Measurements from ENCODE around the gene ZNF524. TPM values are rescaled to one million over a fixed set of nuclear protein-coding genes. Genes with fewer than 3 reads are reported as not detected.
A peak's percentile ranks its signal among the peaks of the same experiment; 100 is the strongest.

The ZNF524 gene
- total RNA-seq, 1 experiment from 2014 or later: 26.4 TPM

GRCh38 chr19:55650126-55650557 is 50.1 kb downstream of the ZNF524 start:
- DNase-seq (ENCODE audit: low read depth, low spot score): no peak
- Histone ChIP-seq H3K4me1 (ENCODE audit: control insufficient read depth, insufficient read depth, low read length) (peaks cover 26% of the 10 kb centered on the region), H3K9me3 (ENCODE audit: control insufficient read depth, insufficient read depth, low read depth, low read length) (no peaks in the 10 kb centered on the region), H3K36me3 (ENCODE audit: control insufficient read depth, insufficient read depth, low read length) (peaks cover 4% of the 10 kb centered on the region; the same call in 1 of the 2 replicates), H3K27me3 (ENCODE audit: control insufficient read depth, insufficient read depth, low read length) (no peaks in the 10 kb centered on the region), H3K4me3 (ENCODE audit: low read depth in 2 of 2, low read length in 2 of 2) (no peak overlapping the region), H3K27ac (ENCODE audit: low read length) (peak overlapping the region; percentile 12; the same call in 1 of the 2 replicates)
- in situ Hi-C loops (cut with HindIII; ENCODE audit: low pct_unique_long_range_greater_than_20kb, low sequenced_read_pairs) (no loop called here), intact Hi-C loops (cut with micrococcal nuclease; ENCODE audit: unreplicated experiment) (no loop called here)
- ChIA-PET POLR2A (no interaction called here), CTCF (no interaction called here)
- no TSS peak for BruUV-seq (replicated peaks)
- ATAC-seq: no peak
- TF ChIP-seq CTCF (IDR thresholded peaks at IDR 0.05) (no peak), SIN3A (IDR thresholded peaks at IDR 0.05; ENCODE audit: borderline replicate concordance, insufficient read depth, low read depth, low read length) (no peak), POLR2AphosphoS5 (IDR thresholded peaks at IDR 0.05; ENCODE audit: low read depth, low read length) (no peak)

- Histone ChIP-seq H3K27me3 (ENCODE audit: control insufficient read depth, insufficient read depth, low read length) (no peaks in the 10 kb centered on the region), H3K4me3 (ENCODE audit: low read depth in 2 of 2, low read length in 2 of 2) (no peak overlapping the region), H3K36me3 (ENCODE audit: control insufficient read depth, insufficient read depth, low read length) (peaks cover 5% of the 10 kb centered on the region; the same call in 1 of the 2 replicates), H3K4me1 (ENCODE audit: control insufficient read depth, insufficient read depth, low read length) (peaks cover 20% of the 10 kb centered on the region), H3K27ac (ENCODE audit: low read length) (peak overlapping the region; percentile 41; the same call in 1 of the 2 replicates), H3K9me3 (ENCODE audit: control insufficient read depth, insufficient read depth, low read depth, low read length) (no peaks in the 10 kb centered on the region)
- intact Hi-C loops (cut with micrococcal nuclease; ENCODE audit: unreplicated experiment) (no loop called here), in situ Hi-C loops (cut with HindIII; ENCODE audit: low pct_unique_long_range_greater_than_20kb, low sequenced_read_pairs) (no loop called here)
- POLR2A ChIA-PET: no interaction called here
- CTCF ChIA-PET: no interaction called here
- no peak for DNase-seq (ENCODE audit: low read depth, low spot score)
- no peak for TF ChIP-seq POLR2AphosphoS5 (IDR thresholded peaks at IDR 0.05; ENCODE audit: low read depth, low read length)
- no peak for TF ChIP-seq SIN3A (IDR thresholded peaks at IDR 0.05; ENCODE audit: borderline replicate concordance, insufficient read depth, low read depth, low read length)
- no peak for TF ChIP-seq REST (IDR thresholded peaks at IDR 0.05; ENCODE audit: insufficient read depth in 1 of 2, low read depth in 2 of 2, low read length in 1 of 2)
- no peak for TF ChIP-seq TCF7L2 (IDR thresholded peaks at IDR 0.05; ENCODE audit: low read depth, low read length)
- no peak for TF ChIP-seq CTCF (IDR thresholded peaks at IDR 0.05)
- no peak for ATAC-seq
- BruUV-seq (replicated peaks): no TSS peak
These were observed 50.6 kb downstream of the ZNF524 start for GRCh38 chr19:55650602-55651230.

All from Panc1 (cell line).